ENCODE data around the gene PRLR.

The PRLR gene

DNA sequence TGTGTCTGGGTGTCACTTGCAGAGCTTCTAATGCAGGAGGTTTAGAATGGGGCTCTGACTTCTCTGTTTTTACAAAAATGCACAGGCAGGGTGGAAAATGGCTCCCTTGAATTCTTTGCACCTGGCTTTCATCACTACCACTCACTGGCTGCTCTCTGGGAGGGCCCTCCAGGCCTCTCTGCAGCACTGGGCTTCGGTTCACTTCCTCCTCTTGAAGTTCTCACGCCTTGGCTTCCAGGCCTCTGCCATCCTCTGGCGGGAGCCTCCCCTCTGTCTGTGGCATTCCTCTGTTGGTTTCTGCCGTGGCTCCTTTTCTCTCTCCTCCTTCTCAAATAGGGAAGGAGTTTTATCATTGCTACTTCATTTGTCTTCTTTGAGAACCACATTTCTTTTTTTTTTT, 2.8 kb upstream of the PRLR start:
- no peak for DNase-seq

- DNase-seq = no peak
These were observed 1.8 kb upstream of the PRLR start for GRCh38 chr5:35232124-35232523.

DNA sequence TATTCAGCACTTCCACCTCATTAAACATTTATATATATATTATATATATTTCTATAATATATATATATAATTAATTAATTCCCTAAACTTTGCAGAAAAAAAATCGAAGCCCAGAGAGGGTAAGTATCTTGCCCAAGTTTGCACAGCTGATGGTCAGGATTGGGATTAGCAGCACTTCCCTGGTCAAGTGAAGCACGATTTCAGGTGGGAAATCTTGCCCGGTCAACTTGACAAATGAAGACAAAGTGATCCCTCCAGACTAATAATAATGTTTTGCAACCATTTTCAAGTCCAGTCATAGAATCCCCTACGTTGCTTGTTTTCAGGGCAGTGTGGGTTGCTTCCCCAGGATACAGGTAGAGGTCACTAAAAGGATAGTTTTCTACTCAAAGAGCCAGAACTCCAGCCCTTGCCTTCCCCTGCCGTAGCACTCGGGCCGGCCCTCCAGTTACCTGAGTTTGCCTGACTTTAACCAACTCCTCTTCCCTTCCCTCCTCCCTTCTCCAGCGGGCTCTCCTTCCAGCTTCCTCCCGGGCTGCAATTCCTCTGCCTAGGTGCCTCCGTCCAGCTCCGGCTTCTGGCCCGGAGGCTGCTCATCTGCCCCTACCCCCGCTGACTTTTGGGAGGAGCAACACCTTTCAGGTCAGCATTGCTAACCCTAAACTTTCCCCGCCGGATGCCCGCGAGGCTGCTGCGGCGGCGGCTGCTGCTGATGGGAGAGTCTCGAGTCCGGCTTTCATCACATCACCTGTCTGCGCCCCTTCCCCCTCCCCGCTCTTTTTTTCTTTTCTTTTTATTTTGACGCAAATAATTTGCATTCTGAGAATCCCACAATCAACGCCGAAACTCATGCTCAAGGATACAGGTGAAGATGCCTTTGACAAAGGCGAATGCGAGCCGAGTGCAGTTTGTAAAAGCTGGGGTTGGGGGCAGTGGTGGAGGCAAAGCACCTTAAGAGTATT, 930 bp downstream of the PRLR start:
- no peak for DNase-seq

- no peak for DNase-seq
These were observed 2.0 kb downstream of the PRLR start for GRCh38 chr5:35228310-35228709.

DNA sequence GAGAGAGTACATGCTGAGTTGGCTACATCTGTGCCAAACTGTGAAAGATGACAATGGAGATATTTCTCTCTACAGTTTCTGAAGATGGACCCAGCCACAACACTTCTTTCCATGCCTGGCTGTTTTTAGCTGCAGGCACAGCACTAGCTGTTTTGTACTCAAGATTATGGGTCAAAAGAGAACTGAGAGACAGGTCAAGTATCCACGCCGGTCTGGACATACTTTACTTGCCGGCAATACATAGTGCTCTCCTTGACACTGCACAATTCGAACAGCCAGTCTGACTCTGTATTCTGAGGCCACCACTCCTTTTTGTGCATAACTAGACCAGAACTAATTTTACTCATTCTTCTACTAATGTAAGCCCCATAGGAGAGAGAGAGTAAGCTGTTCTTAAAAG, 2.6 kb downstream of the PRLR start:
- no peak for DNase-seq

GRCh38 chr5:35223787-35224395, 6.4 kb downstream of the PRLR start:
- DNase-seq = no peak

DNA sequence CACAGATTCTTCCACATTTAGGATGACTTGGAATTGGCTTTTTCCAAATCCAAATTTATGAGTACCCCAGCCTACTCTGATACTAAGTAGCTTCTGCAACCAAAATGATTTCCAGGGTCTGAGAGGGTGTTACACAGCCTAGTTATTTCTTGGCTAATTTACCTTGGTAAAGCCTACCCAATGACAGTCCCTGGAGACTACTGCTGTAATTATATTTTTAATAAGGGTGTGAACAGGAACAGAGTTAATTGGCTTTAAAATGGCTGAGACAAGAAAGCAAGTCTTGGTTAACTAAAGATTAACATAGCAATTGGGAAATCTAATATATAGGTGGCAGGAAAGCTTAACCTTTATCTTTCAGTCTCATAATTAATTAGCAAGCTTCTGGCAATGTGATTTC, 9.3 kb downstream of the PRLR start:
- no peak for DNase-seq

GRCh38 chr5:35218981-35219380, 11.3 kb downstream of the PRLR start:
- no peak for DNase-seq

DNA sequence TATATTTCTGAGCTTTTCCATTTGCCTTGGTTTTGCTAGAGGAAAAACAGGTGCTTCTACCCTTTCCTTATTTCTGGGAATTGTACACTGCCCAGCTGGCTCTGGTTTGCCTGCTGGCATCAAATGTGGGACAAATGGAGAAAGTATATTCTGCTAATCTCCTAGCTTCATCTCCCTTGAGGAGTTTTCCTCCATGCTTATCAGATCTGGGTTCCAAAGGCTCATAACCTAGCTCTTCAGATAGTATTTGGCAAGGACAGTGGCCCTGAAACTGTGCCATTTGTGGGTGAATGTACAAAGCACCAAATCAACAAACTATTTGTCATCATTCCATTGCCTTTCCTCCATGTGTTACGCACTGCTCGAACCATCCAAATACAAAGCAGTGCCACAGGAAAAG, 16.2 kb downstream of the PRLR start:
- DNase-seq = no peak

- DNase-seq = no peak
These were observed 16.7 kb downstream of the PRLR start for GRCh38 chr5:35213608-35214007.

DNA sequence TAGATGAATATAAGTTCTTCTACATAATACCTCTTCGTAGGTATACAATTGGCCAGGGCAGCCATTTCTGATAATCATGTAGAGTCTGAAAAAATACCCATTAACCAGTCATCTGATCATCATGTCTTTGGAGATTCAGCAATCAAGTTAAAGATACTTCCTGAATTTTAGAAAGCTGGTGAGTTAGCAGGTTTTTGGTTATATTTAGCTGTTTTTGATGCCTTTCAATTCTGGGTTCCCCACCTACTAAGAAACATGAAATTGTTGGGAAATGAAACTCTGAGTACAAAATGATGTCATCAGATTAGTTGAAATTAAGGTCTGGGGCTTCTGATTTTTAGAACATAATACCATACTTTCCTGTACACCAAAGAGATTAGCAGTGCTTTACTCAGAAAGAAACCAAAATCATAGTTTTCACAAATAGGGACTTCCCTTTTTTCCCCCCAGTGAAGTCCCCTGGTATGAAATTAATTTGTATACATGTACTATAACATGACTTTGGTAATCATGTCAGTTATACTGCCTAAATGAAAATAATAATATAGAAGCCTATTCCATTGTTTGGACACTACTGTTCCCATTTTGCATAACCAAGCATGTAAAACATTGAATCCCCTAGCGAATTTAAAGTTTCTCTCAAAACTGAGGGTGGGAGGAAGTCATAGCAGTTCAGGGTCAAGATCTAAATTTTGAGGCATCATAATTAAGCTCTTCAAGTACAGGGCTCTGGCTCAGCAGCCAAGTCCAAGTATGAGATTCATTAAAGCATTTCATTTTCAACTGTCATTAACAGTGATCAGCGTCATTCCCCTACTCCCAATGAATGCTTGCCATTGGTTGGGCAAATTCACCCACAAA, 17.9 kb downstream of the PRLR start:
- DNase-seq = no peak

GRCh38 chr5:35209862-35210261, 20.4 kb downstream of the PRLR start:
- DNase-seq = no peak

GRCh38 chr5:35205606-35206005, 24.7 kb downstream of the PRLR start:
- DNase-seq = no peak

- DNase-seq = no peak
These were observed 25.1 kb downstream of the PRLR start for GRCh38 chr5:35205186-35205585.

- no peak for DNase-seq
These were observed 26.9 kb downstream of the PRLR start for GRCh38 chr5:35203403-35203802.

GRCh38 chr5:35202319-35203111, 27.8 kb downstream of the PRLR start:
- DNase-seq = no peak

- no peak for DNase-seq
These were observed 29.0 kb downstream of the PRLR start for GRCh38 chr5:35201291-35201690.

DNA sequence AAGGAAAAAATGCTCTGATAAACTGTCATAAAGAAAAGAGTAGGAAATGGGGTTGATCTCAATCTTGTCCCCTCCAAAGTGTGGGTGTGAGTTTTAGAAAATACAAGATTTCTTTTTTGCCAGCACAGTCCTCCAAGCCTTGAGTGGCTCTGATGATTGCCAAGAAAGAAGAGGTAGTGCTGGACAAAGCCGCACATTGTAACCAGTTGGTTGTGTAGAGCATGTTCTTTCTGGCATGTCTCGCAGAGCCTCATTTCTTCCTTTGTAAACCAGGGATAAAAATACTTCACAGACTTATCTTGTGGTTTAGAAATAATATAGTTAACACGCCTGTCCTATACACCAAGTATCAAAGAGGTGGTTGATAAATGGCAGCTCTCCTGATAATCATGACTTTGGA, 30.4 kb downstream of the PRLR start:
- no peak for DNase-seq

DNA sequence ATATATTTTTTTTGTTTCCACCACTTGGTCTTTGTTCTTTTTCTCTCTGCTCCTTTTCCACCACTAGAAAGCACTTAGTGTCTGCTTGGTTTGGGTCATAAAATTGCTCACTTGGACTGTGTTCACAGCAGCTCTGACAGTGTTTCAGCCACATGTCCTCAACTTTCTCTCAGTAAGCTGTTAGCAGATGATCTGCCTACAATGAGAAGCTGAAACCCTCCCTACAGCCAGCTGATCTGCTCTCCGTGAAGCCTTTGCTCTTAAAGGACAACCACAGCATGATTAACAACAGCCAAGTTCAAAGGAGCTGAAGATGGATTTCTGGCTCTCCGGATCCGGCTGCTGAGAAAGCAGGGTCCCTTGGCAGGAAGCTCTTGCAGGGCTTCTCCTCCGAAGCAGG, 31.6 kb downstream of the PRLR start:
- DNase-seq = no peak

GRCh38 chr5:35198075-35198474, 32.2 kb downstream of the PRLR start:
- DNase-seq = no peak

DNA sequence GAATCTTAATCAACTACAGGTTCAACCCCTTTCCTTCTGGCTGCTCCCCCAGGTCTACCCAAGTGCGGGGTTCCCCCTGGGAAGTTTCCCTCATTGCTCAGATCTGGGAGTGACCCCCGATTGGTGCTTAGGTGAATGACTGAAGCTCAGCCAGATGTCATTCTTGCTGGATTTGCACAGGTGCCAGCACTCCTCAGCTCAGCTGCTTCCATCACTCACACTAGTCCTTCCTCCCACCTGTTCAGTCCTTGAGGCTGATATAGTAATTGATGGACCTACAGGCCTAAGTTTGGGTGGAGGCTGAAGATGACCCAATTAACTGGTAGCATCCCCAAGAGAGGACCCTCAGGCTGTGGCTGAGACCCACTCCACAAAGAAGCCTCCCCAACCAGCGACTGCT, 32.9 kb downstream of the PRLR start:
- no peak for DNase-seq

DNA sequence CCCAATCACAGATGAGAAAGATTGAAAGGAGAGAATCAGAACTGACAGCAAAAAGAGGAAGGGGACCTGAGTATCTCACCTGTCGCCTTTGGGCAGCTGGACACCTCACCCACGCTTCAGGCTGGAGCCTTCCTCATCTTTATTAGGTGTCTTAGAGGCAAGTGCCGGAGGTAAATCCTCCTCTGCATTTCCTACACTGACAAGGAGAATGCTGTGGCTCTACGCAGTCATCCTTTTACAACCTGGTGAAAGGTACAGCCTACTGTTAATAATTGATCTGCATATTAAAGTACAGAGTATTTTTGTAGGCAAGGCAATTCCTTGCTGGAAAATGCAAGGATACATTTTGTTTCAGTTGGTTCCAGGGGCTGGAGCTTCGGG, 34.8 kb downstream of the PRLR start:
- DNase-seq = no peak
